IPS-18c (cell line): ENCODE results near the gene THAP9.
A peak's percentile ranks its signal among the peaks of the same experiment; 100 is the strongest.
"Not testable (repeated sequence)": the region's sequence is repeated elsewhere in the genome, so short reads cannot be mapped to it uniquely, and the experiment has no call there.

ENCODE experiments used
- H3K4me3 ChIP-seq: 2 replicates; pipeline ENCODE4 v1.7.0; 2013; ENCODE audit warnings: low read depth, mild to moderate bottlenecking, low read length, moderate library complexity; ENCODE audit not compliant: insufficient read depth
- H3K9me3 ChIP-seq: one replicate; pipeline ENCODE4 v1.6.1; 2013; ENCODE audit warnings: mild to moderate bottlenecking, low read length, moderate library complexity; ENCODE audit not compliant: control insufficient read depth, insufficient read depth

Gene THAP9

GRCh38 chr4:82890901-82891706 lies 9.4 kb upstream of the THAP9 start, which contains the start of gene SEC31A:
TSS of gene SEC31A (minus strand) at chr4:82891153. CDS start at chr4:82881936, 9,217 bp downstream.
- peaks cover 2% of the 10 kb centered on the region for H3K9me3 ChIP-seq
- H3K4me3 ChIP-seq = peak within 1 kb of the TSS; percentile 98

DNA sequence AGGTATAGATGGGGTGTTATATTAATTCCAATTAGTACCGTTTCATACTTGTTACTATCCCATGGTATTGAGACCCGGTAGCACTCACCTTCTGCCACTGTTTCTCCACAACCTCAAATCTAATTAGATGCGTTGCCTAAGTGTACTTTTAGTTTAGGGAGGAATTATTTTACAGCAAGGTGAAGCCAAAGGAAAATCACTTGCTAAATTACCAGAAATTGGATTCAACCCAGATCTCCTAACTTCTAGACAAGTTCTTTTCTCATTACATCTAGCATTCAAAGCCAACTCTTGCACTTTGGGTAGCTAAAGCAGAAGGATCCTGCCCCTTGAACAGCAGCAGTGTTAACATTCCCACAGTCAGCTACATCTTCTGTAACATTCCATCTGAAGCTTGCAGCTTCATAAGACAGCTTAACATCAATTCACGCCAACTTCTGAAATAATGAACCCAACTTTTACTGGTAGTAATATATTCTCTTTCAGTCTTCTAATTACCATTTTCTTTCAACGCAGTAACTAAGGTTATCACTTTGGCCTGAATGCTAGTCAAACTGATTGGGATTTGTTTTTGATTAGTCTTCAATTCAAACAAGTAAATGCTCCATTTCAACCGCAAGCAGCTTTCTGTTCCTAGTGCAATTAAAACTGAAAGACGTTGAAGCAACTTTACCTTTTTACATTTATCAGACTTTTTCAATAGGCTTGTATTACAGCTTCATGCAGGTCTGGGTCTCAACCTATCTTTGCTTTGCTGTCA lies 8.6 kb upstream of the THAP9 start:
- Histone ChIP-seq H3K4me3 (peak overlapping the region; percentile 98), H3K9me3 (peaks cover 2% of the 10 kb centered on the region)

GRCh38 chr4:82892467-82892802 lies 8.1 kb upstream of the THAP9 start:
- no peak overlapping the region for H3K4me3 ChIP-seq

DNA sequence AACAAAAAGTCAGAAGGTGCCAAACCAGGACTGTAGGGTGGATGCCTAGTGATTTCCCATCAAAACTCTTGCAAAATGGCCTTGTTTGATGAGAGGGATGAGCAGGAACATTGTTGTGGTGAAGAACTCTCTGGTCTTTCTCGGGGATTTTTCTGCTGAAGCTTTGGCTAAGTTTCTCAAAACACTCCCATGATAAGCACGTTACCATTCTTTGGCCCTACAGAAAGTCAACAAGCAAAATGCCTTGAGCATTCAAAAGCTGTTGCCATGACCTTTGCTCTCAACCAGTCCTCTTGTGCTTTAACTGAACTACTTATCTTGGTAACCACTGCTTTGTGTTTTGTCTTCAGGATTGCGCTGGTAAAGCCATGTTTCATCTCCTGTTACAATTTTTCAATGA lies 6.6 kb upstream of the THAP9 start:
- peaks cover 2% of the 10 kb centered on the region for H3K9me3 ChIP-seq
- no peak overlapping the region for H3K4me3 ChIP-seq

More at GRCh38 chr4:82892467-82892802, 8.1 kb upstream of the THAP9 start:
- peaks cover 2% of the 10 kb centered on the region for H3K9me3 ChIP-seq

GRCh38 chr4:82896755-82897154 lies 3.8 kb upstream of the THAP9 start:
- Histone ChIP-seq H3K9me3 (no peaks in the 10 kb centered on the region), H3K4me3 (no peak overlapping the region; the same call in 1 of the 2 replicates)

DNA sequence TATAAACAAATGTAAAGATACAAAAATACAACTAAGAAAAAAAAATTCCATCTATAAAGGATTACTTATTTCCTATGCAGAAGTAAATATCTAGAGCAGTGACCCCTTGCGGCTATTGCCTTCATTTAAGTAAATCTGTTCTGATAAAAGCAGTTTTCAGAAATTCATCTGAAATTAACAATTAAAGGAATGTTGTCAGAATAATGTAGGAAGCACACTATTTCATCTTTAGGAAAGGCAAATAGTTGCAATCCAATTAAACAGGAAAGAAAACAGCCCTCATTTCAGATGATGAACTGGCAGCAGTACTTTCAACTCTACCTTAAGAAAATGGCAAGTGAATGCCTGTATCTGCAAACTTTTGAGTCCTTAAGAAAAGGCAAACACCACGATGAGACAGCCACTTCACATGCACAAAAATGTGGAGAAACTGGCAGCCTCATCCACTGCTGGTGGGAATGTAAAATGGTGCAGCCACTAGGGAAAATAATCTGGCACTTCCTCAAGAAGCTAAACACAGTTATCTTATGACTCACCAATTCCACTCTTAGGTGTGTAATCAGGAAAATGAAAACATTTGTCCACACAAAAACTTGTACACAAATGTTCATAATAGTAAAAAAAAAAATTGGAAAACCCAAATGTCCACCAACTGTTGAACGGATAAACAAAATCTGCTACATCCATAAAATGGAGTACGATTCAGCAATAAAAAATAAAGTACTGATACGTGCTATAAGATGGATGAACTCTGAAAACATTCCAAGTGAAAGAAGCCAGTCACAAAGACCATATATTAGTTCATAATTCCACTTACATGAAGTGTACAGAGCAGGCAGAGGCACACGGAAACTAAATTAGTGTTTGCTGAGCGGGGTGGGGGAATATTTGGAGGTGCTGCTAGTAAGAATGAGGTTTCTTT lies 2.0 kb upstream of the THAP9 start:
- Histone ChIP-seq H3K4me3 (peak overlapping the region; percentile 83), H3K9me3 (no peaks in the 10 kb centered on the region)

- peak overlapping the region; percentile 83 for H3K4me3 ChIP-seq
- no peaks in the 10 kb centered on the region for H3K9me3 ChIP-seq
Observed at GRCh38 chr4:82899374-82900065, 1.0 kb upstream of the THAP9 start.

- Histone ChIP-seq H3K9me3 (no peaks in the 10 kb centered on the region), H3K4me3 (peak overlapping the region; percentile 83)
Observed at GRCh38 chr4:82900066-82900410, 497 bp upstream of the THAP9 start.

DNA sequence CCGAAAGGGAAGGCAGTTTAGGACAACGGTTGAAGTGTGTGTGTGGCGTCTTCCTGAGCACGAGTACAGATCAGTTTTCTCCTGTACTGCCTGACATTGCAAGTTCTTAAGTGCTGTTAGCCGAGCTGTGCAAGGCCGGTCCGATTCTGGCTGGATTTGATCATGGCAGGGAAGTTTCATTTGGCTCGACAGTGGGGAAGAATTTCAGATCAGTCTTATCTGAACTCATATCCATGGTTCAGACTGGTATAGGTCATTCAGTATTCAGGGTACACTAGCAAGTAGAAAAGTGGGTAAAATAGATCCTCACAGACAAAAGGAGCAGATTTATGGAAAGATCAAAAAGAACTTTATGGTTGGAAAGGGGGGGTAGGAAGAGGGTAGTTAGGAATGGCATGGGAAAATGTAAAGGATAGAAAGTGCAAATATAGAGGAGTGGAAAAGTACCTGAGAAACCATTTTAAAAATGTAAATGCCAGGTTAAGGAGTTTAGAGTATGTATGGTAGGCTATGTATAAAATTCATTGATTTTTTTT lies 716 bp downstream of the THAP9 start:
- Histone ChIP-seq H3K9me3 (no peaks in the 10 kb centered on the region), H3K4me3 (peak overlapping the region; percentile 83)

GRCh38 chr4:82903737-82904136 lies 3.2 kb downstream of the THAP9 start:
- Histone ChIP-seq H3K4me3 (no peak overlapping the region), H3K9me3 (no peaks in the 10 kb centered on the region)

DNA sequence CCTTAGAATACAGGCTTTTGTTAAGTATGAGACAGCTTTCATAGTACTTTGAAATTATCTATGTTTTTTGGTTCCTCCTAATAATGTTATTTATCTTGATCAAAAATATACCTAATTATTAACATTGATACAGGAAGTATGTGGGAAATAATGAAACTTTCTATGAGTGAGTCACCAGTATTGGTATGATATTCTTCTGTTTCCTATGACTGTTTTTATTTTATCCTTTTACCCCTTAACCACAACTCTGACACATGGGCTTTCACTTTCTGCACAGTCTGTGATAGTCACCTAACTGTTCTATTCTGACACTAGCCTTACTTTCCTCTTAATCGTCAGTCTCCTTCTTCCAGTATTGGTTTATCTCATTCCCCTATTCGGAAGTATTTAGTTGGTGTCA lies 4.7 kb downstream of the THAP9 start:
- Histone ChIP-seq H3K9me3 (no peaks in the 10 kb centered on the region), H3K4me3 (no peak overlapping the region)

GRCh38 chr4:82906469-82906868 lies 5.9 kb downstream of the THAP9 start:
- no peak overlapping the region for H3K4me3 ChIP-seq
- H3K9me3 ChIP-seq = no peaks in the 10 kb centered on the region

GRCh38 chr4:82909326-82909725 lies 8.8 kb downstream of the THAP9 start:
- no peak overlapping the region for H3K4me3 ChIP-seq
- H3K9me3 ChIP-seq = no peaks in the 10 kb centered on the region

DNA sequence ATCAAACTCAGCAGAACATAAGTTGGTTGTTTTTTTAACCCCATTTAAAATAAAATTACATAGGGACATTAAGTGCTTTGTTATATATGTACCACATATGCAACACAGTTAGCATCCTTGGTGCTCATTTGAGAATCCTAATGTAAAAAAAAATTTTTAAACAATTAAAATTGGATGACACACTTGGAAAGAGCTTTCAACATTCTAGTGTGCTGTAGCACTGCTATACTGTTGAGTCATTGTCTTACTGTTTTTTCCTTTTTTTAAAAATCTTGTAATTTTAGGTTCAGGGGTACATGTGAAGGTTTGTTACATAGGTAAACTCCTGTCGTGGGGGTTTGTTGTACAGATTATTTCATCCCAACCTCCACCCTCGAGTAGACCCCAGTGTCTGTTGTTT lies 12.8 kb downstream of the THAP9 start:
- no peaks in the 10 kb centered on the region for H3K9me3 ChIP-seq

GRCh38 chr4:82913968-82914367 lies 13.4 kb downstream of the THAP9 start:
- H3K4me3 ChIP-seq, H3K9me3 ChIP-seq: not testable (repeated sequence)

More for the DNA sequence above, 12.8 kb downstream of the THAP9 start:
- H3K4me3 ChIP-seq = no peak overlapping the region

DNA sequence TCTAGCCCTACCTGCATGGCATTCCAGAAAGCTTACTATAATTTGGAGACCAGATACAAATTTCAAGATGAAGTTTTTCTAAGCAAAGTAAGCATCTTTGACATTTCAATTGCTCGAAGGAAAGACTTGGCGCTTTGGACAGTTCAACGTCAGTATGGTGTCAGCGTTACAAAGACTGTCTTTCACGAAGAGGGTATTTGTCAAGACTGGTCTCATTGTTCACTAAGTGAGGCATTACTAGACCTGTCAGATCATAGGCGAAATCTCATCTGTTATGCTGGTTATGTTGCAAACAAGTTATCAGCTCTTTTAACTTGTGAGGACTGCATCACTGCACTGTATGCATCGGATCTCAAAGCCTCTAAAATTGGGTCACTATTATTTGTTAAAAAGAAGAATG lies 17.6 kb downstream of the THAP9 start:
- H3K4me3 ChIP-seq = no peak overlapping the region
- no peaks in the 10 kb centered on the region for H3K9me3 ChIP-seq

GRCh38 chr4:82919386-82919785 lies 18.9 kb downstream of the THAP9 start:
- H3K9me3 ChIP-seq = no peaks in the 10 kb centered on the region
- no peak overlapping the region for H3K4me3 ChIP-seq
